Activated CD8-positive, alpha-beta T cell treated with anti-CD3 and anti-CD28 coated beads for 36 hours (primary cell): Measurements from ENCODE around the gene TCF4. TPM values are rescaled to one million over a fixed set of nuclear protein-coding genes. Genes with fewer than 3 reads are reported as not detected.

Source experiments
- ATAC-seq: fragments of 200-7000 bp; cut with Tn5 transposase; one replicate; pipeline ENCODE4 v1.10.0; 2021; ENCODE audit warnings: mild to moderate bottlenecking, moderate library complexity
- CTCF ChIA-PET: fragments of 350-600 bp; sonication (Branson Sonifier 250); formaldehyde crosslinking; loops from one replicate; lab custom pipeline; 2021; ENCODE audit warnings: antibody characterized with exemption; lab: Charles Lee
- POLR2A ChIA-PET: fragments of 350-600 bp; sonication (Branson Sonifier 250); formaldehyde crosslinking; loops from one replicate; lab custom pipeline; 2021; ENCODE audit warnings: antibody characterized with exemption; lab: Charles Lee
- DNase-seq: peaks from one replicate; pipeline ENCODE4 v3.0.0-alpha.2; 2020
- H3K27ac Mint-ChIP-seq: one replicate; pipeline ENCODE4 v1.8.0; 2021; ENCODE audit warnings: mild to moderate bottlenecking, mixed read lengths
- H3K27me3 Mint-ChIP-seq: one replicate; pipeline ENCODE4 v1.8.0; 2021; ENCODE audit warnings: mixed read lengths
- H3K36me3 Mint-ChIP-seq: one replicate; pipeline ENCODE4 v1.8.0; 2021; ENCODE audit warnings: low read depth, mixed read lengths
- H3K4me1 Mint-ChIP-seq: one replicate; pipeline ENCODE4 v1.8.0; 2021; ENCODE audit warnings: low read depth, mixed read lengths
- H3K4me3 Mint-ChIP-seq: one replicate; pipeline ENCODE4 v1.8.0; 2021; ENCODE audit warnings: mild to moderate bottlenecking, moderate library complexity, mixed read lengths
- H3K9me3 Mint-ChIP-seq: one replicate; pipeline ENCODE4 v1.8.0; 2021; ENCODE audit warnings: mixed read lengths
- CTCF ChIP-seq: fragments of 200-600 bp; IDR thresholded peaks from one replicate; pipeline ENCODE4 v1.8.0; 2022; ENCODE audit warnings: antibody characterized with exemption, mild to moderate bottlenecking
- intact Hi-C: fragments of 100-400 bp; cut with micrococcal nuclease; formaldehyde crosslinking; loops from one replicate; pipeline ENCODE4 v1.10.0; 2022
- total RNA-seq, 2 experiments: library from RNA; stranded (reverse); gene quantifications; one replicate each; pipeline ENCODE4 v1.2.3, GENCODE V29; 2021

Gene TCF4
- total RNA-seq, 2 experiments from 2014 or later: 1.2 to 1.4 TPM

- Mint-ChIP-seq H3K27me3 (no peaks in the 10 kb centered on the region), H3K9me3 (no peaks in the 10 kb centered on the region), H3K27ac (no peak overlapping the region), H3K36me3 (no peaks in the 10 kb centered on the region), H3K4me3 (no peak overlapping the region), H3K4me1 (no peaks in the 10 kb centered on the region)
- no peak for TF ChIP-seq CTCF
- ATAC-seq (no peak), DNase-seq (no peak)
- intact Hi-C loops: no loop called here
- ChIA-PET POLR2A (no interaction called here), CTCF (no interaction called here)
These were observed 21.3 kb upstream of the TCF4 start for GRCh38 chr18:55609160-55609825.

GRCh38 chr18:55608497-55608896 lies 20.5 kb upstream of the TCF4 start:
- TF ChIP-seq CTCF: no peak
- no peak overlapping the region for H3K27ac Mint-ChIP-seq
- no peaks in the 10 kb centered on the region for H3K4me1 Mint-ChIP-seq
- H3K4me3 Mint-ChIP-seq: no peak overlapping the region
- DNase-seq (no peak), ATAC-seq (no peak)
- H3K27me3 Mint-ChIP-seq: no peaks in the 10 kb centered on the region
- H3K36me3 Mint-ChIP-seq: no peaks in the 10 kb centered on the region
- no peaks in the 10 kb centered on the region for H3K9me3 Mint-ChIP-seq
- ChIA-PET POLR2A (no interaction called here), CTCF (no interaction called here)
- intact Hi-C loops: no loop called here

GRCh38 chr18:55607773-55608172 lies 19.8 kb upstream of the TCF4 start:
- no peak for TF ChIP-seq CTCF
- intact Hi-C loops: no loop called here
- Mint-ChIP-seq H3K4me1 (no peaks in the 10 kb centered on the region), H3K27ac (no peak overlapping the region), H3K27me3 (no peaks in the 10 kb centered on the region), H3K4me3 (no peak overlapping the region), H3K9me3 (no peaks in the 10 kb centered on the region), H3K36me3 (no peaks in the 10 kb centered on the region)
- ATAC-seq (no peak), DNase-seq (no peak)
- POLR2A ChIA-PET: no interaction called here
- CTCF ChIA-PET: no interaction called here

DNA sequence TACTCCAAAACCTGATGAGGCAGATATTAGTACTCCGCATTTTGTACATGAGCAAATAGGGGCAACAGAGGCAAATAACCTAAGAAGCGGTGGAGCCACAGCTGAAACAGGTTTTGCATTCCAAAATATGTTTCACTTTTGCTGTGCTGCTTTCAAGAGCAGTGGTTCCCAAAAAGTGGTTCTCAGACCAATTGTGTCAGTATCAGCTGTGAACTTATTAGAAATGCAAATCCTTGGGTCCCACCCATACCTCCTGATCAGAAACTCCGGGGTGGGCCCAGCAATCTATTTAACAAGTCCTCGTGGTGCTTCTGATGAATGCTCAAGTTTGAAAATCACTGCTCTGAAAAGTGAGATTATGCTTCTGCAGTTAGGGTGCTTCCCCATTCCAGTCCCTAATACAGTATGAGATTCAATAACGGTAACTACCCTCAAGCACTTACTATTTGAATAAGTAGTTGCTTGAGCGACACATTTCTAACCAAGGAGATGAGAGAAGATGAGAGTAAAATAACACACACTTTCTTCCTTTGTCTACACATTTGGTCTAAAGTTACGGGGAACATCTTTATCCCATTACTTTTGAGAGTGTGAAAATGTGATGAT lies 17.8 kb upstream of the TCF4 start:
- ATAC-seq (no peak), DNase-seq (no peak)
- TF ChIP-seq CTCF: no peak
- intact Hi-C loops: no loop called here
- ChIA-PET CTCF (no interaction called here), POLR2A (no interaction called here)
- H3K9me3 Mint-ChIP-seq: no peaks in the 10 kb centered on the region
- no peak overlapping the region for H3K4me3 Mint-ChIP-seq
- no peaks in the 10 kb centered on the region for H3K36me3 Mint-ChIP-seq
- H3K4me1 Mint-ChIP-seq: no peaks in the 10 kb centered on the region
- no peak overlapping the region for H3K27ac Mint-ChIP-seq
- H3K27me3 Mint-ChIP-seq: no peaks in the 10 kb centered on the region

DNA sequence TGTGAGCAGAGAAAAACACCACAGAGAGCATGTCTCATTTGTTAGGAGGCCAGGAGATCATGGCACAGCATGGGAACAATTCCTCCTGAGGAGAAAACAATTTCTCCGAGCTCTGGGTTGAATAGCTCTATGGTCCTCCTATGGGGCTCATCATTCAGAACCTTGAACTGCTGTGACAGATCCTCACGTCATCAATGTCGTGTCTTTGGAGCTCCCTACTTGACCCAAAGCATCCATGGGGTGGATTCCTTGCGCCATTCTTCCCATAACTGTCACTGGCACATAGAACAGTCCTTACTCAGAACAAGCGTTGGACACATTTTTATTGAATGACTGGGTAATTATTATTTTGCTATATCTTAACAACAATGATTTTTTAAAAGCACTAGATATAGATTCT lies 15.8 kb upstream of the TCF4 start:
- CTCF ChIA-PET: no interaction called here
- DNase-seq (no peak), ATAC-seq (no peak)
- Mint-ChIP-seq H3K27me3 (no peaks in the 10 kb centered on the region), H3K4me1 (no peaks in the 10 kb centered on the region), H3K4me3 (no peak overlapping the region), H3K27ac (no peak overlapping the region), H3K36me3 (no peaks in the 10 kb centered on the region), H3K9me3 (no peaks in the 10 kb centered on the region)
- POLR2A ChIA-PET: no interaction called here
- TF ChIP-seq CTCF: no peak
- intact Hi-C loops: no loop called here
